HG03045 (cell line): ENCODE results near the gene MAP4K1.
A peak's percentile ranks its signal among the peaks of the same experiment; 100 is the strongest.
"Not testable (repeated sequence)": the region's sequence is repeated elsewhere in the genome, so short reads cannot be mapped to it uniquely, and the experiment has no call there.

Source experiments
- ATAC-seq: cut with Tn5 transposase; IDR thresholded peaks from one replicate; pipeline ENCODE4 v1.9.1; 2021; ENCODE audit warnings: mild to moderate bottlenecking, moderate library complexity; ENCODE audit not compliant: unreplicated experiment

MAP4K1 gene

DNA sequence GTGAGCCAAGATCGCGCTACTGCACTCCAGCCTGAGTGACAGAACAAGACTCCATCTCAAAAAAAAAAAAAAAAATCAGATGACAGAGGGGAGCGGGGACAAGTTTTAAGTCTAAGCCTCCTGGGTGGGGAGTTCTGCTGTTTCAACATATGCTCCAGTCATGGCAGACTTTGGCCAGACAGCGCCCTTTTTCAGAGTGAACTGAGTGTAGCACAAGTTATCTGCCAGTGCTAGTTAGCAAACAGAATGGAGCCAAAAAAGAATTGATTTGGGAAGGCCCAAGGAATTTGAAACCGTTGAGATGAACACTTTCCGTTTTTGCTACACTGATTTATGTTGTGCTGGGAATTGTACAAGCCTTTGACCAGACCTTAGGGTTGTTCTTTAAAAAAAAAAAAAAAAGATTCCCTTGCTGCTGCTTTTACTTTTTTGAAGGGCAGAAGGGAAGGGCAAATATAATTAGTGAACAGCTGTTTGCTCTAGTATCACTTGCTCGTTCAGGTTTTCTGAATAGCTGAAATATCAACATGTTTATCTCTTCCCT, 35.3 kb upstream of the MAP4K1 start:
- ATAC-seq: no peak

DNA sequence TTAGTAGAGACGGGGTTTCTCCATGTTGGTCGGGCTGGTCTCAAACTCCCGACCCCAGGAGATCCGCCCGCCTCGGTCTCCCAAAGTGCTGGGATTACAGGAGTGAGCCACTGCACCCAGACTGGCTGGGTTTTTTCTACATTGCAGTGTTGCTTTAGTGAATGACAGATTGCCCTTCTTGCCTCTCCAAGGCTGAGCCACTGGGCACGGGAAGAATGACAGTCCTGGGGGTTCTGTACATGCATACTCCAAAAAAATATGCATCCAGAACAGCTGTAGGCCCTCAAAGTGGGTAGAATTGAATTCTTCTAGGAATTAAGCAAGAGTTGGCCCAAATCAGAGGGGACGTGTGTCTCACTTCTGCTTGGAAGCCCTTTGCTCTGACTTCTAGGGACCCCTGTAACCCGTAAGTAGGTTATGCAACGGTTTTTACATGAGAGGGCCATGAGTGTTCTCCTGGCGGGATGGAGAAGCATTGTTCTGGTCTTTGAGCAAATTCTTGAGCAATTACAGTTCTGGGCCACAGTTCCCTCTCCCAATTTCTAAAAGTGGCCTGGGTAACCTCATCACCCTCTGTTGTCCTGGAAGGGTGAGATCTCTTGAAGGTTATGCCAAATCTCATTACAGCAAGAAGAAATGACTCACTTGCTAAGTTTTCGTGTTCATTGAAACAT, 33.3 kb upstream of the MAP4K1 start:
- ATAC-seq: no peak

DNA sequence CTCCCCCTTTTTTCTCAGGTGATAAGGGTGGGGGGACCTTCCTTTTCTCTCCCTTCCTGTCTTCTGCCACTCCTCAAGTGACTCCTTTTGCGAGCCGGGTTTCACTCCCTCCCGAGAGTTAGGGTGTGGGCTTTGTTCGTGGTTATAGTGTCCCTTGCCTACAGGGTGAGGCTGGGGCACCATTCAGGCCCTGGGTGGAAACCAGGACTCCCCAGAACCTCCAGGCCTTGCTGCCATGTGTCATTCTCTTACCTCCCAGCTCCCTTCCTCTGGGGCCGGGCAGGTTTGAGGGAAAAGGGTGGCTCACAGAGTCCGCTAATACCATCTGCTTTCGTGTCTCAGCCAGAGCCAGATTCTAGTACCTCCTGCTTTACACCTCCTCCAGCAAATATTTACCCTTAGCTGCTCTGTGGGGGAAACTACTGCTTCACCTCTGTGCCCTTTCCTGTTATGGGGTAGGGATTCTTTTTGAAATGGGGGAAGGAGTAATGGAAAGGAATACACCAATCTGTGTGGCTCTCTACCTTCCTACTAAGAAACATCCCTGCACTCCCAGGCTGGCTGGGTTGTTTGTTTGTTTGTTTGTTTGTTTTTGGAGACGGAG, 32.5 kb upstream of the MAP4K1 start:
- ATAC-seq: no peak

DNA sequence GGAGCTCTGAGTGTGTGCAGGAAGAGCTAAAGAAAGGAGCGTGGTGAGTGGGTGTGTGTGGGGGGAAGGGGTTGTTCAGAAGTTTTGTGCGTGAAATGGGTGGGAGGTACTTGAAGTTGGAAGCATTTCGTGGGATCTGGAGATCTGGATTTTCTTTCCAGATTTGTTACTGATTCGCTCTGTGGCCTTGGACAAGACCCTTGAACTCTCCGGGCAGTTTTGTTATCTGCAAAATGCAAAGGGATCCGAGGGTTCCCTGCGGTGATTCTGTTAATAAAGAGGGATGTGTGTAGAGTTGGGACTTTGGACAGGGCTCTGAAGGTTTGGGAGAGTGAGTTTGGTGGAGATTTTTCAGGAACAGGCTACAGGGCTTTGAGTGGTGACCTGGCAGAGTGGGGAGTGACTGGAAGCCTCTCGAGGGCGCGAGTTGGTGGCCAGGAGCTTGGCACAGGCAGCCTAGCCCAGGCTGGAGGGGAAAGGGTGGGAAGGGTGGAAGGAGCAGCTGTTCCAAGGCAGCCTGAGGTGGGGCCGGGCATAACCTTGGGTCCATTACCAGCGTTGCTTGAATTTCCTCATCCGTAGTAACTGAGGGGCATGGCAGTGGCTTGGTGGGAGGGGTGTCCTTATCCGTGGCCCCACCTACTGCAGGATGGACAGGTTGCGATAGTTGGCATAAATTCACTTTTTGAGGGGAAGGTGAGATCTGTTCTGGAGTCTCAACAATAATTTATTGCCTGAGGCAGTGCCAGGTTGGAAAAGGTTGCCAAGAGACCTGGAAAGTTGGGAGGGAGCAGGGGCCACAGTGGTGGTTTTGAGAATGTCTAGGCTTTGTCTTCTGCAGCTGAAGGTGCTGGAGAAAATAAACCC, 31.8 kb upstream of the MAP4K1 start:
- no peak for ATAC-seq

DNA sequence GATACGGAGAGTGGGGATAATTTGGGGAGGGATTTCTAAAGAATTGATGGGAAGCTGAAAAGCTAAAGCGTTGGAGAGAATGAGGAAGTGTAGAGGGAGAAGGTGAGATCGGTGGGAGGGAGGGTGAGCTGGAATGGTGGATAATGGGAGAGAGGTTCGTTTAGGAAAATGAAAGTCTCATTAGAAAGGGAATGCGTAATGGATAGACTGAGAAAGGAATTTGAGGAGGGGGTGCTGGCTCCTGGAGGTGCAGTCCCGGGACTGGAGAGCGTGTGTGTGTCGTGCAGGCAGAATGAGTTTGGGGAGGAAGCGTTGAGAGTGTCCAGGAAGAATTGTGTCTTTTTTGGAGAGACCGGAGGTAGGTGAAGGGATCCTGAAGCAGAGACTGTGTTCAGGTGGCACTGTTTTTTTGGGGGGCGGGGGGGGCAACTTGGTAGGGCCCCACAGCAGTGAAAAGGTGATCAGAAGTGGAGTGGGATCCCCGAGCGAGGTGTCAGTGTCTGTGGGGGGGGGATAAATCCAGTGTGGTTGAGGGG, 31.1 kb upstream of the MAP4K1 start:
- ATAC-seq: no peak

DNA sequence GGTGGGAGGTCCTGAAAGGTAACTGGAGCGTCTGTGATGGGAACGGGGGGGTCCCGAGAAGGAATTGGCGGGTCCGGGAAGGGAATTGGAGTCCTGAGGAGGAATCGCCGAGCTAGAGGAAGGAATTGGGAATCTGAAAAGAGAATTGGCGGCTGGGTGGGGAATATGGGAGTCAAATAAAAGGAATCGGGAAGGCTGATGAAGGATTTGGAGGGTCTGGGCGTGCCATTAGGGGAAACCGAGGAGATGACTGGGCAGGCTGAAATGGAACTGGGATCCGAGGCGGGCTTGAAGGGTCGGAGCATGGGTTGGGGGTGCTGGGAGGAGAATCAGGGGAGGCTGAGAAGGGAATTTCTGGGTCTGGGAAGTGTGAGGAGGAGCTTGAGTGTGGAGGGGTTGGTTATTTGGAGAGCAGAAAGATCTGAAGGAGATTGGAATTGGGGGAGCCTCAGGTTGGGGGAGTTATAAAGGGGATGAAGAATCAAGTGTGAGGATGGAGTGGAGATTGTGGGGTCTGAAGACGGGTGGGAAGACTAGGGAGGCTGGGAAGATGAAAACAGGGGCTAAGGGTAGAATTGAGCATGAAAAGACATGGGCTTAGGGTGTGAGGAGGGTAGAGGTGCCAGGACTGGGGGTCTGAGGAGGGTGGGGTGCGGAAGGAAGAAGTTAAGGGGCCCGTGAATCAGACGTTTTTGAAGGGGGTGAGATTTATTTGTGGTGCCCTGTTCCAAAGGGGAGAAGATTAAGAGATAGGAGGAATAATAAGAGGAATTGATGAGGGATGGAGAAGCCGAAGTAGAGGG, 30.4 kb upstream of the MAP4K1 start:
- no peak for ATAC-seq

DNA sequence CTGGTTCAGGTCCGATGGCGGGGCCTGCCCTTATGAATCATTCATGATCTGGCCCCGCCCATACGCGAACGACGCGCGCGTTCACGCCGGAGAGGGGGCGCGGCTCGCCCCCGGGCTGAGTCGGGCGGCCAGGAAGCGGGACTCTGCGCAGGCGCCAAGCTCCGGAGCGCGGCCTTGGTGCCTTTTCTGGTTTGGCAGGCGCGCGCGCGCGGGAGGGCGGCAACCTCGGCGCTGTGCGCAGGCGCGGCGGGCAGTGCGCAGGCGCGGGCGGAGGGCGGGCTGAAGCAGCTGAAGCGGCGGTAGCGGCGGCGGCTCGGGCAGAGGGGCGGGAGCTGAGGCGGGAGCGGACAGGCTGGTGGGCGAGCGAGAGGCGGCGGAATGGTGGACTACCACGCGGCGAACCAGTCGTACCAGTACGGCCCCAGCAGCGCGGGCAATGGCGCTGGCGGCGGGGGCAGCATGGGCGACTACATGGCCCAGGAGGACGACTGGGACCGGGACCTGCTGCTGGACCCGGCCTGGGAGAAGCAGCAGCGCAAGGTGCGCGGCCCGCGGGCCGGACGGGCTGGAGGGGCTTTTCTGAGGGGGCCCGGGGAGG, 29.7 kb upstream of the MAP4K1 start, which contains the start of gene ACTN4:
Gene ACTN4, plus strand, starts transcription at position 282 of the 598 bp plus-strand sequence. Its CDS starts 97 bp downstream, at position 379.
- peak; percentile 82 for ATAC-seq

DNA sequence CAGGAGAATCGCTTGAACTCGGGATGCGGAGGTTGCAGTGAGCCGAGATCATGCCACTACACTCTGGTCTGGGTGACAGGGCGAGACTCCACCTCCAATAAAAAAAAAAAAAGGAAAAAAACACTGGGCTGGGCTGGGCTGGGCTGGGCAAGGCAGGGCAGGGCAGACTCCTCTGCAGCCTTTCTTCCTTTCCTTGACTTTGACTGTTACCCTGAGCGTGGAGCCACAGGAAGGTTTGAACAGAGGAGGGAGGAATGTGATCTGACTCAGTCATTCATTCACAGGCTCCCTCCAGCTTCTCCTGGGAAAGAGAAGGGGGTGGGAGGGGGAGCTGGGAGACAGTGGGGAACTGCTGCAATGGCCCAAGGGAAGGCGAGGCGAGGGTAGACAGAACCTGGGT, 27.0 kb upstream of the MAP4K1 start:
- no peak for ATAC-seq

DNA sequence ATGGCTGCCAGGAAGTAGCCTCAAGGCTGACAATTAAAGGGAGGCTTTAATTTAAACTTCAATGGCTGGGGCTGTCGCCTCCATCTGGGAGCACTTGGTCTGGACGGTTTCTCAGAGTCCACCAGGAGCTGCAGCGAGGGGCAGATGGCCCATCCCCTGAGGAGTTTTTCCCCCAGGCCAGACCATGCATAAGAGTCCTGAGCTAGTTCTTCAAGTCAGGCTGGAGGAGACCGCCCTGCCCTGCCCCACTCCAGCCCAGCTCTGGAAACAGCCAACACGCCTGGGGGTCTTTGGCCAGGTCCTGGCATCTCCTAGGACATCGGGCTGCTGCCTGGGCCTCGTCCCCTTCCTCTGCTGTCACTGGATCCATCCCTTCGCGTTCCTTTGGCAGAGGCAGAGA, 24.4 kb upstream of the MAP4K1 start:
- no peak for ATAC-seq

DNA sequence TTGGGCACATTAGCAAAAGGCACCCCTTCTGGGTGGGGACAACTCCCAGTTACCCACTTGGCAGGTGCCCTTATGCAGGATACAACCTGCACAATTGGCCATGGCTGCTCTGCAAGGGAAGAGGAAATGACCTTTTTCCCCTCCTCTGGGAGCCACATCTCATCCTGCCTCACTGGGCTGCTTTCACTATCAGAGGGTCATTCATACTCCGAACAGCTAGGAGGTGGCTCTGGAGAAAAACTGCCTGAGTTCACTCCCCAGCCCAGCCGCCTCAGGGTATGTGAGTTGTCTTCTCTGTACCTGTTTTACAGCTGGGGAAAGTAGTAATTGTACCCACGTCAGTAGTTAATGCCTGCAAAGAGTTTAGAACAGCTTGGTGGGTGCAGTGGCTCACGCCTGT, 22.6 kb upstream of the MAP4K1 start:
- ATAC-seq: no peak

DNA sequence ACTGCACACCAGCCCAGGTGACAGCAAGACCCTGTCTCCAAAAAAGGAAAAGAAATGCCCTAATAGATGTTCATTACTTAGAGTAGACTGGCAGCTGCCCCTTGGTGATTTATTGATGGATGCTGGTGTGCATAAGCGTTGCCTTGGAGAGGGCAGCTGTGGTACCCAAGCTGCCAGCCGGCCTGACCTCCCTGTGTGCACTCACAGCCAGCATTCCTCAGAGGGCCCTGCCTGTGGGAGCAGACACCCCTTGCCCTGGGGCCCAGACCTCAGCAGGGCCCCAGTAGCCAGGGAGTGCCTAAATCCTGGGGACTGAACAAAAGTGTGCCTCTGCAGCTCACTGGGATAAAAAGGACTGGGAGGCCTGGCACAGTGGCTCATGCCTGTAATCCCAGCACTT, 21.9 kb upstream of the MAP4K1 start:
- ATAC-seq: no peak

DNA sequence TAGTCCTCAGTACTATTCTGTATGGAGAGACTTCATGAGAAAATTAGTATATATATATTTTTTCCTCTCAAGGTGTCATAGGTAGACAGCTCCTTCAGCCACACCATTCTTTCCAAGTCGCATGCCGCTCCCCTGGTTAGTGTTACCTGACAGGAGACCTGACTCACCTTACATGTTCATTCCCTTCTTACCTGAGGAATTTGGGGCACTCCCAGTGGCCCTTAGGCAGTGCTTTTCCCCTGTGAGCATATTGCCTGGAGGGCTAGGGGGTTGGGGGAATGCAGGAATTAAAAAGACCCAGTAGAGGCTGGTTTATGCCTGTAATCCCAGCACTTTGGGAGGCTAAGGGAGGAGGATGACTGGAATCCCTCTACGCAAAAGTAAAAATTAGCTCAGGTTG, 20.7 kb upstream of the MAP4K1 start:
- no peak for ATAC-seq

DNA sequence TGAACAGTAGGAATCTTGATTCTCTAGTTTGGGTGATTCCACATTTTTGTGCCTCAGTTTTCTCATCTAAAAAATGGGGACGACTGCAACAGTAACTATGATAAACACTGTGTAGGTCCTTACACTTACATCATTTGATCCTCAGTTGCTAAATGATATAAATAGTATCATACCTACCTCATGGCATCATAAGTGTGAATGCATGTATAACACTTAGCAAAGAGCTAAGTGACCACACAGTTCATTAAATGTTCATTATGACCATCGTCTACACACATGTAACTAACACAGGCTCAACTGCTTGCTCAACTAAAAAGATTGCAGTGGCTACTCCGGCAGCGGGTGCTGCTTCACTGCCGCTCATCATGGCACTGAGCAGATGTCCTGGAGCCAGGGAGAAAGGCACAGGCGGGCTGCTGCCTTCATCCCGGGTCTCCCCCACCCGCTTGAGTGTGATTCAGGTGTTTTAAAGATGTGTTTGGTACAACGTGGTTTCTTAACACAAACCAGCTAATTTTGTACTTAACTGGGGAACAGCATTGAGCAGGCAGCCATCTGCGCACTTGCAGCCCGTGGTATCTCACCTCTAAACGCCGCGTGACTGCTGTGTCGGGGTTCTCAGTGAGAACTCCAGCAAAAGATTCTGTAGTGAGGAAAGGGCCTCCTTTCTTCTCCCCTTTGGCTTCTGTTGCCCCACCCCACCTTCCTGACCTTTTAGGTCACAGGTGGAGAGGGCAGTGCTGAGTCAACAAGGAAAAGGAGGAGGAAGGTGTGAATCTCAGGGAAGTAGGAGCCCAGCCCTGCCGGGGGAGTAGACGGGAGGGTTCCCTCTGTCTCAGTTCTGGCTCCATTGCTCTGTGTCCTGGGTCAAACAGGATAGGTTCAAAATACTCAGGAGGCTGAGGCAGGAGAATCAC, 18.0 kb upstream of the MAP4K1 start:
- ATAC-seq: no peak

DNA sequence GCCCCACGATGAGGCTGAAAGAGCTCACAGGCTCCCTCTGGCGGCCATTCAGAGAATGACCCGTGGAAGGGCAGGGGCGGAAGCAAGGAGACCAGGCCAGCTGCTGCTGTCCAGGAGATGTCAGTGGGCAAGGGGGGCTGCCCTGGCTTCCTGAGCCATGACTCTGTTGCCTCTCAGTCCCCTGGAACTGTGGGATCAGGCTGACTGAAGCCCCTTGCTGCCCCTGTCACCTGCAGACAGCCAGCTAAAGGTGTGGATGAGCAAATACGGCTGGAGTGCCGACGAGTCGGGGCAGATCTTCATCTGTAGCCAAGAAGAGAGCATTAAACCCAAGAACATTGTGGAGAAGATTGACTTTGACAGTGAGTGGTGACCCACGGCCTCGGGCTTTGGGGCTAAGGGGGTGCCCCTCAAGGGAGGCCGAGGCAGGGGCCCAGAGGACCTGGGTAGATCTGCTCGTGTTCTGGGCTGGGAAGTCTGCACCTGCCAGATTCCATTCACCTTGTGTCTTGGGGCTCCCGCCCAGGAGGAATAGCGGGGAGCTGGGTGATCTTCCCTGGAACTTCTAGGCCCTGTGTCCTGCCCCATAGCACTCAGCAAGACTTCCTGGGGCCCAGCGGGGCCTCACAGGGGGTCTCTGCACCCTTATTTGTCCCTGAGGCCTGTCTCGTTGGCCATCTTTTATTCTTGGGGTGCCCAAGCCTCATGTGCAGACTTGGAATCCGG, 17.2 kb upstream of the MAP4K1 start:
- no peak for ATAC-seq

DNA sequence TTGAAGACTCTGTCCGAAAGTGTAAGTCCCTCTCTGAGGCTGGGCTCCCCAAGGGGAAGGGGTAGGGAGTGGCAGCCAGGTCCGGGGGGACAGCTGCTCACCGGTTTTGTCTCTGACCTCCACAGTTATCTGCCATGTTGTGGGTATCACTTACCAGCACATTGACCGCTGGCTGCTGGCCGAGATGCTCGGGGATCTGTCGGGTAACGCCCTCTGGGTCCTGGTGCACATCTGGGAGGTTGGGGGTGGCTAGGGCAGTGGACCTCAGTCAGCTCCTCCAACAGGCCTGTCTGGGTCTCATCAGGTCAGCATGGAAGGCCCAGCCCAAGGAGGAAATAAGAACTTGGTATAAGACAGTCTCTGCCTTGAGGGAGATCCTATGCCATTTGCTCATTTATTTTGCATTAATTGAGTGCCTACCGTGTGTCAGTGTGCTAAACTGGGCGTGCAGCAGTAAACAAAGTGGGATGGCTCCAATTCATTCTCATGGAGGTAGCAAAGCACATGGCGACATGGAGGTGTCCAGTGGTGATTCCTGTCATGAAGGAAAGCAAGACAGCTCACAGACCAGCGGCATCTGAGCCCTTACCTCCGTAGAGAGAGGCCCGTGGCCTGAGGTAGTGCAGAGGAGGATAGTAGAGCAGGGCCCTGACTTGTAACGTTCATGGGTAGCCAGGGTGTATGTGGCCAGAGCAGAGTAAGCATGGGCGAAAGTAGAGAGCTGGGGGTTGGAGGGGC, 14.9 kb upstream of the MAP4K1 start:
- ATAC-seq: no peak

DNA sequence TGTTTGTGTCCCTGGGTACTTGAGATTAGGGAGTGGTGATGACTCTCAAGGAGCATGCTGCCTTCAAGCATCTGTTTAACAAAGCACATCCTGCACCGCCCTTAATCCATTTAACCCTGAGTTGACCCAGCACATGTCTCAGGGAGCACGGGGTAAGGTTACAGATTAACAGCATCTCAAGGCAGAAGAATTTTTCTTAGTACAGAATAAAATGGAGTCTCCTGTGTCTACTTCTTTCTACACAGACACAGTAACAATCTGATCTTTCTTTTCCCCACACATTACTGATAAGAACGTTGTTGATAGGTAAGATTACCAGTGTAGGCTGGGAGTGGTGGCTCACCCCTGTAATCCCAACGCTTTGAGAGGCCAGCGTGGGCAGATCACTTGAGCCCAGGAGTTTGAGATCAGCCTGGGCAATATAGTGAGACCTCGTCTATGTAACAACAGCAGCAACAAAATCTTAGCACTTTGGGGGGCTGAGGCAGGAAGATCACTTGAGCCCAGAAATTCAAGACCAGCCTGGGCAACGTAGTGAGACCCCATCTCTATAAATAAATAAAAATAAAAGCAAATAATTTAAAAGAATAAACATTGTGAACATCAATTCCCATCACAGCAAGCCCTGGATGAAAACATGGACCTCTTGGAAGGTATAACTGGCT, 14.2 kb upstream of the MAP4K1 start:
- ATAC-seq: not testable (repeated sequence)

DNA sequence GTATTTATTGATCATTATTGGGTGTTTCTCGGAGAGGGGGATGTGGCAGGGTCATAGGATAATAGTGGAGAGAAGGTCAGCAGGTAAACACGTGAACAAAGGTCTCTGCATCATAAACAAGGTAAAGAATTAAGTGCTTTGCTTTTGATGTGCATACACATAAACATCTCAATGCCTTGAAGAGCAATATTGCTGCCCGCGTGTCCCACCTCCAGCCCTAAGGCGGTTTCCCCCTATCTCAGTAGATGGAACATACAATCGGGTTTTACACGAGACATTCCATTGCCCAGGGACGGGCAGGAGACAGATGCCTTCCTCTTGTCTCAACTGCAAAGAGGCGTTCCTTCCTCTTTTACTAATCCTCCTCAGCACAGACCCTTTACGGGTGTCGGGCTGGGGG, 13.5 kb upstream of the MAP4K1 start:
- ATAC-seq: not testable (repeated sequence)
